DOHH2 (cell line): ENCODE results near the gene NPM1.
A peak's percentile ranks its signal among the peaks of the same experiment; 100 is the strongest.

Experiments used
- H3F3A ChIP-seq: fragments of 200-600 bp; sonication (generic), shearing (Covaris generic); 2 replicates; pipeline ENCODE4 v1.6.0; 2016; ENCODE audit warnings: antibody characterized with exemption, mild to moderate bottlenecking; ENCODE audit not compliant: control insufficient read depth, insufficient read depth
- H3K27ac ChIP-seq: fragments of 200-600 bp; sonication (generic); 2 replicates; pipeline ENCODE4 v1.5.1; 2014; ENCODE audit warnings: low read depth, mild to moderate bottlenecking, low read length, moderate library complexity
- H3K27me3 ChIP-seq: fragments of 200-600 bp; sonication (generic); 2 replicates; pipeline ENCODE4 v1.6.1; 2014; ENCODE audit warnings: mild to moderate bottlenecking, low read length, mixed read lengths; ENCODE audit not compliant: control insufficient read depth
- H3K36me3 ChIP-seq: fragments of 200-600 bp; sonication (generic); 2 replicates; pipeline ENCODE4 v1.6.1; 2014; ENCODE audit warnings: mild to moderate bottlenecking, low read length, moderate library complexity, mixed read lengths; ENCODE audit not compliant: control insufficient read depth
- H3K4me1 ChIP-seq: fragments of 200-600 bp; sonication (generic); 2 replicates; pipeline ENCODE4 v1.6.1; 2014; ENCODE audit warnings: mild to moderate bottlenecking, low read length, mixed read lengths; ENCODE audit not compliant: control insufficient read depth
- H3K4me2 ChIP-seq: fragments of 200-600 bp; sonication (generic); 2 replicates; pipeline ENCODE4 v1.6.0; 2014; ENCODE audit warnings: mild to moderate bottlenecking, low read length, moderate library complexity
- H3K4me3 ChIP-seq: fragments of 200-600 bp; sonication (generic); 2 replicates; pipeline ENCODE4 v1.5.1; 2014; ENCODE audit warnings: mild to moderate bottlenecking, low read length, mixed read lengths
- H3K79me2 ChIP-seq: fragments of 200-600 bp; sonication (generic); 2 replicates; pipeline ENCODE4 v1.6.1; 2014; ENCODE audit warnings: mild to moderate bottlenecking, low read length, mixed read lengths; ENCODE audit not compliant: control insufficient read depth
- H3K9me2 ChIP-seq: fragments of 200-600 bp; sonication (generic); replicated peaks from 2 replicates; pipeline ENCODE4 v1.6.1; 2014; ENCODE audit warnings: mild to moderate bottlenecking, low read length, mixed read lengths; ENCODE audit not compliant: control insufficient read depth
- H3K9me3 ChIP-seq: fragments of 200-600 bp; sonication (generic); 2 replicates; pipeline ENCODE4 v1.6.1; 2014; ENCODE audit warnings: antibody characterized with exemption, low read length, mixed read lengths; ENCODE audit not compliant: control insufficient read depth, insufficient read depth
- H4K20me1 ChIP-seq: fragments of 200-600 bp; sonication (generic); 2 replicates; pipeline ENCODE4 v1.6.0; 2014; ENCODE audit warnings: low read depth, mild to moderate bottlenecking, antibody characterized with exemption, low read length, moderate library complexity; ENCODE audit not compliant: control insufficient read depth, insufficient read depth
- EZH2phosphoT487 ChIP-seq: fragments of 200-600 bp; sonication (generic); IDR thresholded peaks from 2 replicates; pipeline ENCODE4 v1.6.1; 2017; ENCODE audit warnings: borderline replicate concordance, mild to moderate bottlenecking, antibody characterized with exemption, low read length, moderate library complexity, mixed read lengths
- TF ChIP-seq, protein P1 (sequence below): fragments of 200-600 bp; sonication (generic); IDR thresholded peaks from one replicate; pipeline ENCODE4 v1.5.1; 2014; ENCODE audit warnings: antibody characterized with exemption, mild to moderate bottlenecking, low read depth, low read length; ENCODE audit not compliant: poor library complexity, severe bottlenecking

Gene NPM1

DNA sequence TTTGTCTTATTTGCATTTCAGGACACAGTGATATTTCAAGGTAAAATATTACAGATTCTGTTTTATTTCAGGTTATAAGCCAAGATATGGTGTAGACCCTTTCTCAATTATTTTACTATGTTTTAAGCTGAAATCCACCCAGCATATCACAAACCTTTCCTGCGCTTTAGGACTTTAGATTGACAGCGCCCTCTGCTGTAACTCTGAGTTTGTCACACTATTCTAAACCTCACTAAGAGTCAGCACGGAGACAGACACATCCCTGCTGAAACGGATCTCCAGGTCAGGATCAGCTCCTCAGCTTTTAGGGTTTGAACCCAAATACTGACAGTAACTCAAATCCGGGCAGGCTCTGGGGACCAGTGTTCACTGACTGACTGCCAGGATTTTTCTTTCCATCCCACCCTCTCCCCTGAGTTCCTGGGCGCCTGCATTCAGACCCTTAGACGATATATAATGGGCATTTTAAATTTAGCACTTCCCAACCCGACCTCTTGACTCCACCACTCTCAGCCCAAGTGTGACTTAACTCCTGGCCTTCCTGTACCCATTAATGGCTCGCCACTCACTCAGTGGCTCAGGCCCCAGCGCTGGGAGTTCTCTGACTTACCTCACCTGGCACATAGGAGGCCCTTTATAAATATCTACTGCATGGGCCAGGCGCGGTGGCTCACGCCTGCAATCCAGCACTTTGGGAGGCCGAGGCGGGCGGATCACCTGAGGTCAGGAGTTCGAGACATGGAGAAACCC, 45.1 kb upstream of the NPM1 start:
- Histone ChIP-seq H3K9me3 (no peaks in the 10 kb centered on the region), H3K4me3 (no peak overlapping the region), H3K36me3 (no peaks in the 10 kb centered on the region), H4K20me1 (no peaks in the 10 kb centered on the region), H3K27me3 (no peaks in the 10 kb centered on the region), H3K9me2 (no peaks in the 10 kb centered on the region), H3K27ac (no peak overlapping the region), H3K4me1 (no peaks in the 10 kb centered on the region), H3K4me2 (no peak overlapping the region), H3K79me2 (no peaks in the 10 kb centered on the region), H3F3A (no peaks in the 10 kb centered on the region)
- TF ChIP-seq EZH2phosphoT487: no peak
- TF ChIP-seq, protein P1, sequence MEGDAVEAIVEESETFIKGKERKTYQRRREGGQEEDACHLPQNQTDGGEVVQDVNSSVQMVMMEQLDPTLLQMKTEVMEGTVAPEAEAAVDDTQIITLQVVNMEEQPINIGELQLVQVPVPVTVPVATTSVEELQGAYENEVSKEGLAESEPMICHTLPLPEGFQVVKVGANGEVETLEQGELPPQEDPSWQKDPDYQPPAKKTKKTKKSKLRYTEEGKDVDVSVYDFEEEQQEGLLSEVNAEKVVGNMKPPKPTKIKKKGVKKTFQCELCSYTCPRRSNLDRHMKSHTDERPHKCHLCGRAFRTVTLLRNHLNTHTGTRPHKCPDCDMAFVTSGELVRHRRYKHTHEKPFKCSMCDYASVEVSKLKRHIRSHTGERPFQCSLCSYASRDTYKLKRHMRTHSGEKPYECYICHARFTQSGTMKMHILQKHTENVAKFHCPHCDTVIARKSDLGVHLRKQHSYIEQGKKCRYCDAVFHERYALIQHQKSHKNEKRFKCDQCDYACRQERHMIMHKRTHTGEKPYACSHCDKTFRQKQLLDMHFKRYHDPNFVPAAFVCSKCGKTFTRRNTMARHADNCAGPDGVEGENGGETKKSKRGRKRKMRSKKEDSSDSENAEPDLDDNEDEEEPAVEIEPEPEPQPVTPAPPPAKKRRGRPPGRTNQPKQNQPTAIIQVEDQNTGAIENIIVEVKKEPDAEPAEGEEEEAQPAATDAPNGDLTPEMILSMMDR: peak; percentile 77

DNA sequence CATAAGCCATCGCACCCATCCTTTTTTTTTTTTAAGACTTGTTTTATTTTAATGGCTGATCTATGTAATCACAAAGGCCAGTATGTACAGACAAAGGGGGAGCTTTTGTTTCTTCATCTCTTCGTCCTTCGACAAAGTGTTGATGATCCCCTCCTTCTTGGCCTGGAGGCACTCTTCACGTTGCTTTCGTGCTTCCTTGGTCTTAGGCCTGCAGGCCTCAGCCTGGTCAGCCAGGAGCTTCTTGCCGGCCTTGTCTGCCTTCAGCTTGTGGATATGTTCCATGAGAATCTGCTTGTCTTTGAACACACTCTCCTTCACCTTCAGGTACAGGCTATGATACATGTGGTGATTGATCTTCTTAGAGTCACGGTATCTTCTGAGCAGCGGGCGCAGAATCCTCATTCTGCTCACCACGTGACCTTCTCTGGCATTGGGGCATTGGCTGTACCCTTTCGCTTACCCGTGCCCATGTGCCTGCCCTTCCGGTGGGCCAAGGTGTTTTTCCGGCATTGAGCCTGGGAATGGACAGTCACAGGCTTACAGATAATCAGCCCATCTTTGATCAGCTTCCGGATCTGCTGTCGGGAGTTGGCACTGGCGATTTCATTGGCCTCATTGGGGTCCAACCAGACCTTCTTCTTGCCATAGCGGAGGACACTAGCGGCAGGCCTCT, 42.6 kb upstream of the NPM1 start:
- no peaks in the 10 kb centered on the region for H3K79me2 ChIP-seq
- H3K4me2 ChIP-seq: no peak overlapping the region
- H3K27me3 ChIP-seq: no peaks in the 10 kb centered on the region
- no peaks in the 10 kb centered on the region for H3K4me1 ChIP-seq
- H3K27ac ChIP-seq: no peak overlapping the region
- no peaks in the 10 kb centered on the region for H3K9me3 ChIP-seq
- no peaks in the 10 kb centered on the region for H3K36me3 ChIP-seq
- TF ChIP-seq, protein P1: no peak
- TF ChIP-seq EZH2phosphoT487: no peak
- no peaks in the 10 kb centered on the region for H4K20me1 ChIP-seq
- H3K9me2 ChIP-seq: no peaks in the 10 kb centered on the region
- H3F3A ChIP-seq: no peaks in the 10 kb centered on the region
- H3K4me3 ChIP-seq: no peak overlapping the region

DNA sequence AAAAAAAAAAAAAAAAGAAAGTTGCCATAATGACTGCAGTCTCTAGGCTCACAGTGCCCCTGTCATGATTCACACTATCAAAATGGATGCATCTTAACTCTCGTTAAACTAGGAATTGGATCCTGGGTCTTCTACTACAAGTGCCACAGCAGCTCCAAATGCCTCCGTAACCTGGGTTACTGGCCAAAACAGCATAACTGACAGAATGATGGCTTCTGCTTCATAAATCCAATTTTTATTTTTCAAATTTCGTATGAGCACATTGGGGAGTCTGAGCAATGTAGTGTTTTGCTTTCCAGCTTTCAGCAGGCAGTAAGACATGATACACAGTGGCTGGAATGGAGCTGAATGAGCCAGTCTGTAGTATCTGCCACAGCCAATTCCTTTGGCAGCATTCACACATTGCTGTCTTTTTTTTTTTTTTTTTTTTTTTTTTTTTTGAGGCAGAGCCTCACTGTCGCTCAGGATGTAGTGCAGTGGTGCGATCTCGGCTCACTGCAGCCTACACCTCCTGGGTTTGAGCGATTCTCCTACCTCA, 36.0 kb upstream of the NPM1 start:
- Histone ChIP-seq H3K4me3 (no peak overlapping the region), H3K4me2 (no peak overlapping the region), H3K27ac (no peak overlapping the region), H3K4me1 (no peaks in the 10 kb centered on the region), H3K27me3 (no peaks in the 10 kb centered on the region), H3K79me2 (no peaks in the 10 kb centered on the region), H4K20me1 (no peaks in the 10 kb centered on the region), H3F3A (no peaks in the 10 kb centered on the region), H3K36me3 (no peaks in the 10 kb centered on the region), H3K9me3 (no peaks in the 10 kb centered on the region), H3K9me2 (no peaks in the 10 kb centered on the region)
- TF ChIP-seq, protein P1: no peak
- TF ChIP-seq EZH2phosphoT487: no peak
